DMS153 (cell line): Measurements from ENCODE around the gene MAPKAPK3.

Source experiments
- DNase-seq: peaks from one replicate; lab custom pipeline; 2025; lab: John Stamatoyannopoulos, UW

Gene MAPKAPK3

DNA sequence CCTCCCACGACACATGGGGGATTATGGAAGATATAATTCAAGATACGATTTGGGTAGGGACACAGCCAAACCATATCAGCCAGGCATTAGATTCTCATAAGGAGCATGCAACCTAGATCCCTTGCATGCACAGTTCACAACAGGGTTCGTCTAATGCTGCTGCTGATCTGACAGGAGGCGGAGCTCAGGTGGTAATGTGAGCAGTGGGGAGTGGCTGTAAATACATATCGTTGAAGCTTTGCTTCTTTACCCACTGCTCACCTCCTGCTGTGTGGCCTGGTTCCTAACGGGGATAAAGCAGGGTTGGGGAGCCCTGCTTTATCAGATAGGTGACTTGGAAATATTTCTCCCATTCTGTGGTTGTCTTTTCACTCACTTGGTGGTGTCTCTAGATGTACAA is 72.6 kb downstream of the MAPKAPK3 start:
- no peak for DNase-seq

DNA sequence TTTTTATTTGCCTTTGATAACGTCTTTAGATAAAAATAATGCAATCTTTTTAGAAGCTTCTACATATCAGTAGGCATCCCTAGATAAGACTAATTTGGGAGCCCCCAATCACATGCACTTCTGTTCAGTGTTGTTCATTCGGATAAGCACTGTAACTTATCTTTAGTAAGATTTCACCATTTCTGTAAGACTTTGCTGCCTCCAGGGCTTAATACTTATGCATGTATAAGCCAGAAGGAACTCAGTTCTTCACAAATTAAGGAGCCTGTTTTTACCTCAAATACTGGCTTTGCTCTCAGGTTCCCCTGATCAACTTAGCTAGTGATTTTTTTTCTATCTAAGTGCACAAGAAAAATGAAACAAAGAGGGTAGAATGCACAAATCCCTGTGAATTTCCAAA is 78.1 kb downstream of the MAPKAPK3 start:
- DNase-seq: no peak

DNA sequence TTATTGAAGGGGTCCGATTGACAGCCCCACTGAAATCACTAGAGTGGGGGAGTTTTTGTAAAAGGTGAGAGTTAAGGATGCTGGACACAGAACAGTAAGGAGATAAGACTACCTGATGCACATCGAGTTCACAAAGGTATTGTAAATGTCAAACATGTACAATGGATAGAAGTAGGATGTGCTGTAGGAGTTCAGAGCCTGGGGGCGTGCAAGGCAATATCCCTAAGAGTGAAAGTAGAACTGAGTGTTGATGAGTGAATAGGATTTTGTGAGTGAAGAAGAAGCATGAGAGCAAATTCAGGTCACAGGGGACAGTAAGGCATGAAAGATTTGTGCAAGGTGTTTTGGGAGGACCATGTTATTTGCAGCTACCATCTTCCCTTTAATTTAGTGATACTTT is 79.3 kb downstream of the MAPKAPK3 start:
- DNase-seq: no peak

DNA sequence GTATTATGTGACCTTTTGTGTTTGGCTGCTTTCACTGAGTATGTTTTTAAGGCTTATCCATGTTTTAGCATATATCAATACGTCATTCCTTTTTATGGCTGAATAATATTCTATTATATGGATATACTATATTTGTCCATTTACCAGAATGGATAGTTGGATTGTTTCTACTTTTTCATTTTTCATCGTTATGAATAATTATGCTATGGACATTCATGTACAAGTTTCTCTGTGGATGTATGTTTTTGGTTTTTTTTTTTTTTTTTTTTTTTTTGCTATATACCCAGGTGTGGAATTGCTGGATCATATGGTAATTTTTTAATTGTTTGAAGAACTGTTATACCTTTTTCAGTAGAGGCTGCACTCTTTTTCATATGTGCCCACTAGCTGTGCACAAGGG is 81.3 kb downstream of the MAPKAPK3 start:
- no peak for DNase-seq
